Tibial nerve (tissue), 4 donors: ENCODE results near the gene SETD6. TPM values are rescaled to one million over a fixed set of nuclear protein-coding genes. Genes with fewer than 3 reads are reported as not detected.

ENCODE experiments used
- DNase-seq, 2 donors: peaks; one replicate each; pipeline ENCODE4 v3.0.0-alpha.2; 2019; ENCODE audit warnings: low spot score in 2 of 2
- H3K27ac ChIP-seq, 4 donors: fragments of 200-600 bp; sonication (generic) in 3 of 4; one replicate each; pipeline ENCODE4 v1.5.1; 2017 to 2019; ENCODE audit warnings: mild to moderate bottlenecking in 1 of 4
- H3K27me3 ChIP-seq, 2 donors: fragments of 200-600 bp; sonication (generic) in 1 of 2; one replicate each; pipeline versions ENCODE4 v1.5.1 to v1.6.0; 2017 to 2019
- H3K36me3 ChIP-seq, 3 donors: fragments of 200-600 bp; sonication (generic); one replicate each; pipeline ENCODE4 v1.5.1; 2018 to 2019
- H3K4me1 ChIP-seq, 4 donors: fragments of 200-600 bp; sonication (generic) in 3 of 4; one replicate each; pipeline ENCODE4 v1.5.1; 2017 to 2019
- H3K4me3 ChIP-seq, 4 donors: fragments of 200-600 bp; sonication (generic) in 3 of 4; one replicate each; pipeline ENCODE4 v1.5.1; 2017 to 2019; ENCODE audit warnings: mild to moderate bottlenecking in 1 of 4, moderate library complexity in 1 of 4
- H3K9me3 ChIP-seq, 4 donors: fragments of 200-600 bp; sonication (generic) in 3 of 4; one replicate each; pipeline ENCODE4 v1.5.1; 2017 to 2019
- CTCF ChIP-seq, 5 experiments: fragments of 200-600 bp in 3 of 5; fragments of 450-650 bp in 2 of 5; sonication (generic) in 3 of 5; IDR thresholded peaks; one replicate each; pipeline ENCODE4 v1.5.1; 2016 to 2019; ENCODE audit warnings: antibody characterized with exemption in 5 of 5, mild to moderate bottlenecking in 3 of 5, moderate library complexity in 2 of 5
- EP300 ChIP-seq, 2 donors: sonication (generic); formaldehyde crosslinking; IDR thresholded peaks; one replicate each; pipeline ENCODE4 v1.6.1; 2017; ENCODE audit warnings: antibody characterized with exemption in 2 of 2, mild to moderate bottlenecking in 1 of 2
- POLR2A ChIP-seq, 2 donors: fragments of 450-650 bp; IDR thresholded peaks; one replicate each; pipeline ENCODE4 v1.6.1; 2017; ENCODE audit warnings: antibody characterized with exemption in 2 of 2, mild to moderate bottlenecking in 2 of 2, moderate library complexity in 2 of 2
- WGBS, 2 donors: methylation state at CpG; one replicate each; pipeline ENCODE4 v1.1.5; 2018; 5-methylcytosine and 5-hydroxymethylcytosine counted together
- total RNA-seq, 4 donors: library from RNA; depleted of rRNA; stranded (reverse); fragments of >200 nt; gene quantifications; one replicate each; pipeline ENCODE4 v1.1.0, GENCODE V29; 2016

Gene SETD6
- total RNA-seq, 4 donors from 2014 or later, result 41.0 to 82.5 (median 45.2) TPM

- Histone ChIP-seq H3K9me3 (no peaks in the 10 kb centered on the region), H3K36me3 (peaks cover 3 to 59% (median 40%) of the 10 kb centered on the region in 3 donors), H3K4me3 (no peak overlapping the region), H3K27me3 (no peaks in the 10 kb centered on the region), H3K27ac (no peak overlapping the region), H3K4me1 (peaks cover 0 to 26% (median 6%) of the 10 kb centered on the region in 4 donors)
- TF ChIP-seq EP300 (IDR thresholded peaks at IDR 0.05) (no peak), POLR2A (IDR thresholded peaks at IDR 0.05) (no peak), CTCF (IDR thresholded peaks at IDR 0.05) (no peak)
- no peak for DNase-seq
- 72 to 77% methylated on average over 8 of the region's 8 CpGs for WGBS, 2 donors
Observed at GRCh38 chr16:58518083-58518979, 3.0 kb downstream of the SETD6 start.

GRCh38 chr16:58518980-58519368 lies 3.7 kb downstream of the SETD6 start:
- H3K4me1 ChIP-seq, result peaks cover 0 to 20% (median 6%) of the 10 kb centered on the region in 4 donors
- DNase-seq, result no peak
- TF ChIP-seq CTCF (IDR thresholded peaks at IDR 0.05), result no peak
- TF ChIP-seq EP300 (IDR thresholded peaks at IDR 0.05), result no peak
- H3K4me3 ChIP-seq, result no peak overlapping the region
- H3K27me3 ChIP-seq, result no peaks in the 10 kb centered on the region
- 70 to 75% methylated on average over 1 of the region's 1 CpG for WGBS, 2 donors
- no peaks in the 10 kb centered on the region for H3K9me3 ChIP-seq
- no peak overlapping the region for H3K27ac ChIP-seq
- peaks cover 3 to 65% (median 46%) of the 10 kb centered on the region in 3 donors for H3K36me3 ChIP-seq

- peaks cover 0 to 13% (median 6%) of the 10 kb centered on the region in 4 donors for H3K4me1 ChIP-seq
- no peak overlapping the region for H3K27ac ChIP-seq
- no peak for DNase-seq
- no peaks in the 10 kb centered on the region for H3K27me3 ChIP-seq
- H3K9me3 ChIP-seq, result no peaks in the 10 kb centered on the region
- H3K4me3 ChIP-seq, result no peak overlapping the region
- TF ChIP-seq POLR2A (IDR thresholded peaks at IDR 0.05), result no peak
- TF ChIP-seq EP300 (IDR thresholded peaks at IDR 0.05), result no peak
- no peak for TF ChIP-seq CTCF (IDR thresholded peaks at IDR 0.05)
- peaks cover 3 to 73% (median 51%) of the 10 kb centered on the region in 3 donors for H3K36me3 ChIP-seq
Observed at GRCh38 chr16:58519707-58520106, 4.4 kb downstream of the SETD6 start.

GRCh38 chr16:58530179-58530578 lies 14.9 kb downstream of the SETD6 start:
- H3K4me1 ChIP-seq, result no peaks in the 10 kb centered on the region
- 90 to 92% methylated on average over 5 of the region's 5 CpGs for WGBS, 2 donors
- no peak overlapping the region for H3K4me3 ChIP-seq
- no peak for DNase-seq
- no peaks in the 10 kb centered on the region for H3K27me3 ChIP-seq
- no peaks in the 10 kb centered on the region for H3K9me3 ChIP-seq
- no peak for TF ChIP-seq EP300 (IDR thresholded peaks at IDR 0.05)
- no peak for TF ChIP-seq POLR2A (IDR thresholded peaks at IDR 0.05)
- TF ChIP-seq CTCF (IDR thresholded peaks at IDR 0.05), result no peak
- H3K27ac ChIP-seq, result no peak overlapping the region
- peaks cover 3 to 100% (median 46%) of the 10 kb centered on the region in 3 donors for H3K36me3 ChIP-seq

- no peaks in the 10 kb centered on the region for H3K4me1 ChIP-seq
- H3K27me3 ChIP-seq, result no peaks in the 10 kb centered on the region
- H3K27ac ChIP-seq, result no peak overlapping the region
- no peaks in the 10 kb centered on the region for H3K9me3 ChIP-seq
- no peak for TF ChIP-seq CTCF (IDR thresholded peaks at IDR 0.05)
- no peak for TF ChIP-seq EP300 (IDR thresholded peaks at IDR 0.05)
- no peak for TF ChIP-seq POLR2A (IDR thresholded peaks at IDR 0.05)
- WGBS, 2 donors, result 87 to 96% methylated on average over 3 of the region's 3 CpGs
- H3K4me3 ChIP-seq, result no peak overlapping the region
- H3K36me3 ChIP-seq, result peaks cover 3 to 100% (median 39%) of the 10 kb centered on the region in 3 donors
- DNase-seq, result no peak
Observed at GRCh38 chr16:58532414-58532813, 17.1 kb downstream of the SETD6 start.
